HFFc6 (cell line): ENCODE measurements around the gene KDM3B. TPM values are rescaled to one million over a fixed set of nuclear protein-coding genes. Genes with fewer than 3 reads are reported as not detected.
A peak's percentile ranks its signal among the peaks of the same experiment; 100 is the strongest.

ENCODE experiments used
- DNase-seq: peaks from one replicate; pipeline ENCODE4 v3.0.0-alpha.2; 2018
- H3K27ac Mint-ChIP-seq: 2 replicates; pipeline ENCODE4 v1.8.0; 2020; ENCODE audit warnings: mild to moderate bottlenecking, mixed read lengths
- H3K27me3 Mint-ChIP-seq: 2 replicates; pipeline ENCODE4 v1.8.0; 2021; ENCODE audit warnings: mild to moderate bottlenecking, moderate library complexity, mixed read lengths; ENCODE audit not compliant: insufficient read depth
- H3K36me3 Mint-ChIP-seq: 2 replicates; pipeline ENCODE4 v1.8.0; 2021; ENCODE audit warnings: low read depth, mixed read lengths
- H3K4me1 Mint-ChIP-seq: 2 replicates; pipeline ENCODE4 v1.8.0; 2020; ENCODE audit warnings: low read depth, mixed read lengths
- H3K4me3 Mint-ChIP-seq: 2 replicates; pipeline ENCODE4 v1.8.0; 2020; ENCODE audit warnings: mild to moderate bottlenecking, moderate library complexity, mixed read lengths
- H3K9me3 Mint-ChIP-seq: 2 replicates; pipeline ENCODE4 v1.8.0; 2020; ENCODE audit warnings: mild to moderate bottlenecking, mixed read lengths
- total RNA-seq, 6 experiments: library from RNA; stranded (reverse); fragmentation: NEBNext Ultra II Directional; extraction: Animal tissue kit (Norgen Biotek cat#: 25700); gene quantifications; 2 replicates in 1 of 6; 3 replicates in 5 of 6; pipeline ENCODE4 v1.2.3, GENCODE V29; 2021
- TF ChIP-seq, protein P1 (sequence below): fragments of 200-600 bp; sonication (generic); IDR thresholded peaks from 2 replicates; pipeline ENCODE4 v1.5.0; 2021; ENCODE audit warnings: antibody characterized with exemption, mild to moderate bottlenecking

KDM3B gene
- total RNA-seq, 6 experiments from 2014 or later = 29.0 to 37.8 (median 33.3) TPM

DNA sequence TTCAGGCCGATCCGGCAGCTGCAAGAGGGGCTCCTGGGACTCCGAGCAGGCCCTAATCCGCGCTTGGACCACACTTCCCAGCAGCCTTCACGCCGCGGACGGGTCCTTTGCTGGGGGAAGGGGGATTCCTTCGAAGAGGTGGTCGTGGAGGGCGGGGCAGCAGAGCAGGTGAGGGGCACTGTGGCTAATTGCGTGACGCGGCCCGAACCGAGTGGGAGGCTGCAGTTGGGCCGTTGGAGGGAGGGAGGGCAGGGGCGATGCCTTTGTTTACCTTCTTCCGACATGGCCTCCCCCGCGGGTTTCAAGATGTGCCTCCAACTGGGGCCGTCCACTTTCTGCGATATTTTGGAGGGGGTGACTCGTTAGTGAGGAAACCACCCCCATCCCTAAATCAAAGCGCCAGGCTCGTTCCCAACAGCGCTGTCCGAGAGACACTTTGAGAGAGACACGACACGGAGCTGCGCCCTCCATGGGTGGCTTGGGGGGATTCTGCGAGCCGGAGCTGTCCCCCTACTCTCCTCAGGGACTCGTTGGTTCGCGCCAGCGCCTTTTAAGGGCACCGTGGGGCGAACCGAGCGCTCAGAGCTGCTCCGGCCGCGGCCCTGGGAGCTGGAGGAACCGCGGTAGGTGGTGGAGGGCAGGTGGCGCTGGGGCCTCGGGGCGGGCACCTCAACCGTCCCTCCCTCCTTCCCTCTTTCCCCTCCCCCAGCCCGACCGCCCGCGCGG is 14.6 kb upstream of the KDM3B start, which contains the start of gene FAM53C:
TSS of gene FAM53C (plus strand) at position 582 of the 726 bp plus-strand sequence. CDS start 3,070 bp downstream, outside the sequence.
- TF ChIP-seq, protein P1, sequence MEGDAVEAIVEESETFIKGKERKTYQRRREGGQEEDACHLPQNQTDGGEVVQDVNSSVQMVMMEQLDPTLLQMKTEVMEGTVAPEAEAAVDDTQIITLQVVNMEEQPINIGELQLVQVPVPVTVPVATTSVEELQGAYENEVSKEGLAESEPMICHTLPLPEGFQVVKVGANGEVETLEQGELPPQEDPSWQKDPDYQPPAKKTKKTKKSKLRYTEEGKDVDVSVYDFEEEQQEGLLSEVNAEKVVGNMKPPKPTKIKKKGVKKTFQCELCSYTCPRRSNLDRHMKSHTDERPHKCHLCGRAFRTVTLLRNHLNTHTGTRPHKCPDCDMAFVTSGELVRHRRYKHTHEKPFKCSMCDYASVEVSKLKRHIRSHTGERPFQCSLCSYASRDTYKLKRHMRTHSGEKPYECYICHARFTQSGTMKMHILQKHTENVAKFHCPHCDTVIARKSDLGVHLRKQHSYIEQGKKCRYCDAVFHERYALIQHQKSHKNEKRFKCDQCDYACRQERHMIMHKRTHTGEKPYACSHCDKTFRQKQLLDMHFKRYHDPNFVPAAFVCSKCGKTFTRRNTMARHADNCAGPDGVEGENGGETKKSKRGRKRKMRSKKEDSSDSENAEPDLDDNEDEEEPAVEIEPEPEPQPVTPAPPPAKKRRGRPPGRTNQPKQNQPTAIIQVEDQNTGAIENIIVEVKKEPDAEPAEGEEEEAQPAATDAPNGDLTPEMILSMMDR = peak; percentile 15; the same call in 1 of the 2 replicates
- peak; percentile 87 for DNase-seq
- Mint-ChIP-seq H3K4me1 (peaks cover 50% of the 10 kb centered on the region), H3K9me3 (no peaks in the 10 kb centered on the region), H3K4me3 (peak within 1 kb of the TSS; percentile 87), H3K27me3 (peaks cover 8% of the 10 kb centered on the region), H3K27ac (peak within 1 kb of the TSS; percentile 99), H3K36me3 (peaks cover 17% of the 10 kb centered on the region; the same call in 1 of the 2 replicates)

DNA sequence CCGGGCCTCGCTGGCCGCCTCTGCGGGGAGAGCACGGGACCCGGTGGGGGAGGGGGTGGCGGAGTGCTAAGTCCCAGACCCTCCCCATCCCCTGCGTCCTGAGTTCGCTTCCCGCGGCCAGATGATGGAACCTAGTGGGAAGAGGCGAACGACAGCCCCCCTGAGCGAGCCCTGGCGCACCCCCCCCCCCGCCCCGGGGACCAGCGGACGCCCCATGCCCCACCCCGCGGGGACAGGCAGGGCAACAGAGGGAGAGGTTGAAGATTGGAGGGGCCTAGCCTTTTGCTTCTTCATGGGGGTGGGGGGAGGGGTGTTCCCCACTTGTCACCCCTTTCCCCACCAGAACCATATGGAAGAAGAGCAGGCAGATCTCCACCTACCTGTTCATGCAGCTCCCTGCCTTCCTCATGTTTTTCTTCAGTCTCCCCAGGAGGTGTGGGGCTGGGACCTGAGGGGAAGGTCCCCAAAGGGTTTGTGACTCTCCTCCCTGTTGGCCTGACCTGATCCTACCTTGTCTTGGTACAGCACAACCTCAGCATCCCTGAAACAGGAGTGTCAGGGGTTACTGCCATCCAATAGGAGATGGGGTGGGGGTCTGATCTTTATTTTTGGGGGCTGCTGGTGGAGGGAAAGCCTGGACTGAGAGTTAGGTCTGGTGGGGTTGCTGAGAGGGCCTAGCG is 13.9 kb upstream of the KDM3B start:
- H3K9me3 Mint-ChIP-seq = no peaks in the 10 kb centered on the region
- peaks cover 50% of the 10 kb centered on the region for H3K4me1 Mint-ChIP-seq
- peak overlapping the region; percentile 69 for H3K27ac Mint-ChIP-seq
- DNase-seq = no peak
- TF ChIP-seq, protein P1 = no peak
- peaks cover 17% of the 10 kb centered on the region; the same call in 1 of the 2 replicates for H3K36me3 Mint-ChIP-seq
- H3K4me3 Mint-ChIP-seq = peak overlapping the region; percentile 87
- H3K27me3 Mint-ChIP-seq = peaks cover 8% of the 10 kb centered on the region

DNA sequence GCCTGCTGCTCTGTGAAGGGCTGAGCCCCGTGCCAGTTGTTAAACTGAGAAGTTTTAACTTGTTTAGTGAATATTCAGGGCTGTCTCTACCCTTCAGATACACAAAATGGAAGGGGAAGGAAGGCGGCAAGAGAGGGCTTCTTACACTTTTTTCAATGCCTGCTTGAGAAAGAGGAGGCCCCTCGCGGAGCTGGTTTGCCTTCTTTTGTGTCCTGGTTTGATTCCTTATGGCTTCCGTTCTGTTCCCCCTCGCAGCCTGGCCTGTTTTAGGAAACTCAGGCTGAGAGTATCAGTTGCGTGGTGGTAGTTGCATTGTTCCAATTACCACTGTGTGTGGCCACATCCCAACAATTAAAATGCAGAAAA is 13.4 kb upstream of the KDM3B start:
- peaks cover 22% of the 10 kb centered on the region; the same call in 1 of the 2 replicates for H3K36me3 Mint-ChIP-seq
- H3K9me3 Mint-ChIP-seq = no peaks in the 10 kb centered on the region
- H3K4me3 Mint-ChIP-seq = peak overlapping the region; percentile 87
- TF ChIP-seq, protein P1 = no peak
- H3K4me1 Mint-ChIP-seq = peaks cover 50% of the 10 kb centered on the region
- peak overlapping the region; percentile 69 for H3K27ac Mint-ChIP-seq
- H3K27me3 Mint-ChIP-seq = peaks cover 8% of the 10 kb centered on the region
- DNase-seq = no peak

DNA sequence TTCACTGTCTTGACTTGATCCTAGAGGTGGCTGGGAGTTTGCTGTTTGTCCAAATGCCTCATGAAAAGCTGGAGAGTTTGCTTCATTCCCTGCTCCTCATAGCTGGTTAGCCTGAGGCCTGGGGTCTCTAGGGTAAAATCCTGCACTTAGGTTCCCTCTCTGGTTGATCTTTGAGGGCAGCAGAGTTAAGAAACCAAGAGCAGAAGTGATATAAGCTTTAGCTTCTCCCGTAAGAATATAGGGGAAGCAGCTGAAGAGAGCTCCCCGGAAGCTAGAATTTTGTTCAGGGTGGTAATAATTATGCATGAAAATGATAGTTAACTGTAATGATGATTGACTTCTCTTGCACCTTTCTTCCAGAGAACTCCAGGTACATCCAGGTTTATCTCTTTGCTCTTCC is 13.0 kb upstream of the KDM3B start:
- TF ChIP-seq, protein P1 = no peak
- Mint-ChIP-seq H3K36me3 (peaks cover 26% of the 10 kb centered on the region; the same call in 1 of the 2 replicates), H3K4me1 (peaks cover 48% of the 10 kb centered on the region), H3K27ac (peak overlapping the region; percentile 69), H3K9me3 (no peaks in the 10 kb centered on the region), H3K27me3 (peaks cover 8% of the 10 kb centered on the region), H3K4me3 (peak overlapping the region; percentile 87)
- DNase-seq = no peak

DNA sequence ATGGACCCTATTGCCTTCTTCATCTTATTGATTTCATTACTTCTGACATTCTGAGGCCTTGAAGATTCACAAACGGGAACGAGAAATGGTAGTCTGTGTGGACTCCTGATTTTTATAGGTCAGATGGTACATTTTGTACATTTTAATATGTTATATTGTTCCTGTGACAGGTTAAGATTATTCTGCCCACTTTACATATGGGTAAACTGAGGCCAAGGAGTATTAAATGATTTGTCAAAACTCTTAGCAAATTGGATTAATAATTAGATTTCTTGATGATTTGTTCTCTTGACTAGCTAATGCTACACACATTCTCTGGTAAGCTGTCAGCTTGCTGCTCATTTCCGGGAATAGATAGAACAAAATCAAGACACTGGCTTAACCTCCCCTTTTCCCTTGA is 12.5 kb upstream of the KDM3B start:
- no peaks in the 10 kb centered on the region for H3K9me3 Mint-ChIP-seq
- DNase-seq = no peak
- H3K27me3 Mint-ChIP-seq = peaks cover 8% of the 10 kb centered on the region
- H3K27ac Mint-ChIP-seq = no peak overlapping the region
- H3K4me3 Mint-ChIP-seq = peak overlapping the region; percentile 87
- TF ChIP-seq, protein P1 = no peak
- H3K36me3 Mint-ChIP-seq = peaks cover 27% of the 10 kb centered on the region; the same call in 1 of the 2 replicates
- H3K4me1 Mint-ChIP-seq = peaks cover 43% of the 10 kb centered on the region
